GM04503 (cell line): ENCODE results near the gene ZNRF2.

Experiments
- DNase-seq: peaks from one replicate; pipeline ENCODE4 v3.0.0-alpha.2; 2012; ENCODE audit warnings: low read depth

The ZNRF2 gene

GRCh38 chr7:30412782-30413504 lies 128.5 kb downstream of the ZNRF2 start:
- DNase-seq: peak; percentile 41

GRCh38 chr7:30413864-30414263 lies 129.5 kb downstream of the ZNRF2 start:
- DNase-seq: no peak
